ENCODE results near the gene ATAD3B. TPM values are rescaled to one million over a fixed set of nuclear protein-coding genes. Genes with fewer than 3 reads are reported as not detected.
A peak's percentile ranks its signal among the peaks of the same experiment; 100 is the strongest.

The ATAD3B gene
- total and polyA plus RNA-seq, 2 of the 13 experiments (the other 11 are each of a cell fraction or from before 2014, with no cell fraction given), result 9.6 to 31.1 TPM

DNA sequence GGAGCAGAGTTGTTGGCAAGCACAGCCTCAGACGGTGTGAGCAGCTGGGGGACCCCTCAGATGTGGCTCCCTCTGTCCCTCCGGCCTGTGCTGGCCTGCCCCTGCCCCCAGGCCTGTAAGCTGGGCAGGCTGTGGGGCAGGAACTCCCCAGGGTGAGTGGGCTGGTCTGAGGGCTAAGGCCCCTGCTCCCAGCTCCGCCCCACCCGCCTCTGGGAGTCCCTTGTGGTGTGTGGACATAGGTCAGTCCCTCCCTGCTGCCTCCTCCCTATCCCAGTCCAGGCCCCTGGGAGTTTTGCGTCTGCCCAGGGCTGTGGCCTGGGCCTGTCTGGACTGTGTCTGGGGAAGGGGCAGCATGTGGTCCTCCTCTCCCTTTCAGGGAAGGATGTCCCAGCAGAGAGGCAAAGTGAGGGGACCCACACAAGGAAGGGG, 39.7 kb upstream of the ATAD3B start (continued):
- TF ChIP-seq, protein P1, sequence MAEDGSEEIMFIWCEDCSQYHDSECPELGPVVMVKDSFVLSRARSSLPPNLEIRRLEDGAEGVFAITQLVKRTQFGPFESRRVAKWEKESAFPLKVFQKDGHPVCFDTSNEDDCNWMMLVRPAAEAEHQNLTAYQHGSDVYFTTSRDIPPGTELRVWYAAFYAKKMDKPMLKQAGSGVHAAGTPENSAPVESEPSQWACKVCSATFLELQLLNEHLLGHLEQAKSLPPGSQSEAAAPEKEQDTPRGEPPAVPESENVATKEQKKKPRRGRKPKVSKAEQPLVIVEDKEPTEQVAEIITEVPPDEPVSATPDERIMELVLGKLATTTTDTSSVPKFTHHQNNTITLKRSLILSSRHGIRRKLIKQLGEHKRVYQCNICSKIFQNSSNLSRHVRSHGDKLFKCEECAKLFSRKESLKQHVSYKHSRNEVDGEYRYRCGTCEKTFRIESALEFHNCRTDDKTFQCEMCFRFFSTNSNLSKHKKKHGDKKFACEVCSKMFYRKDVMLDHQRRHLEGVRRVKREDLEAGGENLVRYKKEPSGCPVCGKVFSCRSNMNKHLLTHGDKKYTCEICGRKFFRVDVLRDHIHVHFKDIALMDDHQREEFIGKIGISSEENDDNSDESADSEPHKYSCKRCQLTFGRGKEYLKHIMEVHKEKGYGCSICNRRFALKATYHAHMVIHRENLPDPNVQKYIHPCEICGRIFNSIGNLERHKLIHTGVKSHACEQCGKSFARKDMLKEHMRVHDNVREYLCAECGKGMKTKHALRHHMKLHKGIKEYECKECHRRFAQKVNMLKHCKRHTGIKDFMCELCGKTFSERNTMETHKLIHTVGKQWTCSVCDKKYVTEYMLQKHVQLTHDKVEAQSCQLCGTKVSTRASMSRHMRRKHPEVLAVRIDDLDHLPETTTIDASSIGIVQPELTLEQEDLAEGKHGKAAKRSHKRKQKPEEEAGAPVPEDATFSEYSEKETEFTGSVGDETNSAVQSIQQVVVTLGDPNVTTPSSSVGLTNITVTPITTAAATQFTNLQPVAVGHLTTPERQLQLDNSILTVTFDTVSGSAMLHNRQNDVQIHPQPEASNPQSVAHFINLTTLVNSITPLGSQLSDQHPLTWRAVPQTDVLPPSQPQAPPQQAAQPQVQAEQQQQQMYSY (CRISPR knock-in tag; IDR thresholded peaks at IDR 0.05), result no peak
- TF ChIP-seq ZNF281 (CRISPR knock-in tag; IDR thresholded peaks at IDR 0.05; ENCODE audit: borderline replicate concordance), result peak; percentile 79
- TF ChIP-seq ERF (CRISPR knock-in tag; IDR thresholded peaks at IDR 0.05), result peak; percentile 77
- TF ChIP-seq HOXA3 (CRISPR knock-in tag; IDR thresholded peaks at IDR 0.05), result peak; percentile 75
- peak; percentile 50; the same call in 1 of the 2 replicates for TF ChIP-seq PITX1 (CRISPR knock-in tag; IDR thresholded peaks at IDR 0.05)
- TF ChIP-seq CHD4 (IDR thresholded peaks at IDR 0.05; ENCODE audit: borderline replicate concordance, low read length), result no peak
- peak; percentile 75; the same call in 1 of the 2 replicates for TF ChIP-seq MYNN (CRISPR knock-in tag; IDR thresholded peaks at IDR 0.05; ENCODE audit: low read depth)
- no peak for TF ChIP-seq LCORL (IDR thresholded peaks at IDR 0.05)
- peak; percentile 91 for TF ChIP-seq LCORL (CRISPR knock-in tag; IDR thresholded peaks at IDR 0.05)
- no peak for TF ChIP-seq RORA (CRISPR knock-in tag; IDR thresholded peaks at IDR 0.05)
- TF ChIP-seq, protein P2, sequence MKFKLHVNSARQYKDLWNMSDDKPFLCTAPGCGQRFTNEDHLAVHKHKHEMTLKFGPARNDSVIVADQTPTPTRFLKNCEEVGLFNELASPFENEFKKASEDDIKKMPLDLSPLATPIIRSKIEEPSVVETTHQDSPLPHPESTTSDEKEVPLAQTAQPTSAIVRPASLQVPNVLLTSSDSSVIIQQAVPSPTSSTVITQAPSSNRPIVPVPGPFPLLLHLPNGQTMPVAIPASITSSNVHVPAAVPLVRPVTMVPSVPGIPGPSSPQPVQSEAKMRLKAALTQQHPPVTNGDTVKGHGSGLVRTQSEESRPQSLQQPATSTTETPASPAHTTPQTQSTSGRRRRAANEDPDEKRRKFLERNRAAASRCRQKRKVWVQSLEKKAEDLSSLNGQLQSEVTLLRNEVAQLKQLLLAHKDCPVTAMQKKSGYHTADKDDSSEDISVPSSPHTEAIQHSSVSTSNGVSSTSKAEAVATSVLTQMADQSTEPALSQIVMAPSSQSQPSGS (CRISPR knock-in tag; IDR thresholded peaks at IDR 0.05), result peak; percentile 71
- 0 out of 2 replicates have a peak, but pooled peaks have one; percentile 60 for TF ChIP-seq ZNF276 (CRISPR knock-in tag; IDR thresholded peaks at IDR 0.05; ENCODE audit: low read depth)
- TF ChIP-seq NONO (IDR thresholded peaks at IDR 0.05), result no peak
- peak; percentile 60; the same call in 1 of the 2 replicates for TF ChIP-seq NONO (CRISPR knock-in tag; conservative IDR thresholded peaks at IDR 0.05)
- TF ChIP-seq KDM3A (CRISPR knock-in tag; IDR thresholded peaks at IDR 0.05; ENCODE audit: low read depth), result 0 out of 2 replicates have a peak, but pooled peaks have one; percentile 57
- peak; percentile 48; the same call in 1 of the 2 replicates for TF ChIP-seq NKX3-1 (CRISPR knock-in tag; IDR thresholded peaks at IDR 0.05)
- no peak for TF ChIP-seq MLLT10 (CRISPR knock-in tag; IDR thresholded peaks at IDR 0.05)
- TF ChIP-seq HMG20A (CRISPR knock-in tag; IDR thresholded peaks at IDR 0.05; ENCODE audit: borderline replicate concordance), result 0 out of 2 replicates have a peak, but pooled peaks have one; percentile 42
- TF ChIP-seq GABPA (IDR thresholded peaks at IDR 0.05; ENCODE audit: low read depth, low read length), result no peak
- peak; percentile 48; the same call in 1 of the 2 replicates for TF ChIP-seq GABPA (CRISPR knock-in tag; IDR thresholded peaks at IDR 0.05; ENCODE audit: low read depth)
- 0 out of 2 replicates have a peak, but pooled peaks have one; percentile 65 for TF ChIP-seq ZNF33B (CRISPR knock-in tag; IDR thresholded peaks at IDR 0.05)
- peak; percentile 65; the same call in 1 of the 2 replicates for TF ChIP-seq YEATS2 (CRISPR knock-in tag; IDR thresholded peaks at IDR 0.05; ENCODE audit: borderline replicate concordance)
- no peak for TF ChIP-seq ZBTB1 (CRISPR knock-in tag; IDR thresholded peaks at IDR 0.05; ENCODE audit: borderline replicate concordance)
